CD8-positive, alpha-beta memory T cell (primary cell): ENCODE data around the gene NMNAT3. TPM values are rescaled to one million over a fixed set of nuclear protein-coding genes. Genes with fewer than 3 reads are reported as not detected.

Experiments
- CTCF ChIA-PET: fragments of 350-600 bp; sonication (Branson Sonifier 250); formaldehyde crosslinking; loops from one replicate; lab custom pipeline; 2021; ENCODE audit warnings: antibody characterized with exemption; lab: Charles Lee
- POLR2A ChIA-PET: fragments of 350-600 bp; sonication (Branson Sonifier 250); formaldehyde crosslinking; loops from one replicate; lab custom pipeline; 2021; ENCODE audit warnings: antibody characterized with exemption; lab: Charles Lee
- DNase-seq, 5 donors: peaks; one replicate each; pipeline versions ENCODE4 v3.0.0 to v3.0.0-alpha.2; 2020 to 2022; ENCODE audit warnings: mixed read lengths in 1 of 5
- H3K27ac ChIP-seq: one replicate; pipeline ENCODE4 v1.7.0; 2013; ENCODE audit warnings: low read depth, mild to moderate bottlenecking, low read length, moderate library complexity
- H3K27me3 ChIP-seq: 2 replicates; pipeline ENCODE4 v1.7.0; 2013; ENCODE audit warnings: low read length, mild to moderate bottlenecking; ENCODE audit not compliant: insufficient read depth, poor library complexity, severe bottlenecking
- H3K36me3 ChIP-seq: 2 replicates; pipeline ENCODE4 v1.7.0; 2013; ENCODE audit warnings: mild to moderate bottlenecking, low read length, moderate library complexity; ENCODE audit not compliant: insufficient read depth
- H3K4me1 ChIP-seq: 2 replicates; pipeline ENCODE4 v1.7.0; 2013; ENCODE audit warnings: mild to moderate bottlenecking, low read length, moderate library complexity; ENCODE audit not compliant: insufficient read depth
- H3K4me3 ChIP-seq: 2 replicates; pipeline ENCODE4 v1.7.0; 2013; ENCODE audit warnings: mild to moderate bottlenecking, low read length
- H3K9me3 ChIP-seq: 2 replicates; pipeline ENCODE4 v1.7.0; 2013; ENCODE audit warnings: mild to moderate bottlenecking, low read length
- H3K27ac Mint-ChIP-seq, 8 donors: one replicate each; pipeline ENCODE4 v1.8.0; 2020 to 2021; ENCODE audit warnings: mixed read lengths in 8 of 8, mild to moderate bottlenecking in 6 of 8, inconsistent platforms in 3 of 8, moderate library complexity in 3 of 8
- H3K27me3 Mint-ChIP-seq, 2 donors: one replicate each; pipeline ENCODE4 v1.8.0; 2020 to 2021; ENCODE audit warnings: mixed read lengths in 2 of 2, mild to moderate bottlenecking in 1 of 2, moderate library complexity in 1 of 2
- H3K36me3 Mint-ChIP-seq, 3 donors: one replicate each; pipeline ENCODE4 v1.8.0; 2020 to 2021; ENCODE audit warnings: mixed read lengths in 3 of 3, inconsistent platforms in 1 of 3, mild to moderate bottlenecking in 1 of 3
- H3K4me1 Mint-ChIP-seq, 3 donors: one replicate each; pipeline ENCODE4 v1.8.0; 2020 to 2021; ENCODE audit warnings: mixed read lengths in 3 of 3, inconsistent platforms in 1 of 3, mild to moderate bottlenecking in 1 of 3
- H3K4me3 Mint-ChIP-seq, 7 donors: one replicate each; pipeline ENCODE4 v1.8.0; 2020 to 2021; ENCODE audit warnings: mixed read lengths in 7 of 7, mild to moderate bottlenecking in 6 of 7, moderate library complexity in 4 of 7, inconsistent platforms in 2 of 7
- H3K9me3 Mint-ChIP-seq, 5 donors: one replicate each; pipeline ENCODE4 v1.8.0; 2020 to 2022; ENCODE audit warnings: mixed read lengths in 5 of 5, mild to moderate bottlenecking in 3 of 5, moderate library complexity in 2 of 5, inconsistent platforms in 1 of 5
- polyA plus RNA-seq: library from polyadenylated mRNA; unstranded; fragments of 300-500 nt; fragmentation: Illumina TruSeq; gene quantifications from one replicate; pipeline ENCODE4 v1.2.3, GENCODE V29; 2021
- total RNA-seq, 2 experiments: library from RNA; stranded (reverse); gene quantifications; one replicate each; pipeline ENCODE4 v1.2.3, GENCODE V29; 2021

NMNAT3 gene
- total and polyA plus RNA-seq, 3 experiments from 2014 or later, result 1.9 to 2.6 (median 2.1) TPM

DNA sequence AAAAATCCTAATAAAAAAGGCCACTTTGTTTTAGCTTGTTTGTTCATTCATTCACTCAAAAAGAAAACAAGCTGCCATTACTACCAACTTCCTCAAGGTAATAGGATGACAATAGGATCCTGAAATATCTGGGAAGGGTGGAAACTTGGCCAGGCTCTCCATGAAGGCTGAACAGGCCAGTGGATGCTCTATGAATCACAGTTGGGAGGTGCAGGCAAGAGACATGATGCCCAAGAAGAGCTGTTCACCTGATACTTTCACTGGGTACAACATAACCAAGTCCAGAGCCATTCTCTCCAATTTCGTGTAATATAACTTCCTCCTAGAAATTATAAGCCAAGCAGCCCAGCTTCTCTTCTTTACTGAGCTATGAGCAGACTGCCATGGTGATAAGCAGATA lies 37.3 kb downstream of the NMNAT3 start:
- POLR2A ChIA-PET, result no interaction called here
- H3K9me3 Mint-ChIP-seq, result peaks cover 0 to 4% (median 0%) of the 10 kb centered on the region in 5 donors
- CTCF ChIA-PET, result no interaction called here

DNA sequence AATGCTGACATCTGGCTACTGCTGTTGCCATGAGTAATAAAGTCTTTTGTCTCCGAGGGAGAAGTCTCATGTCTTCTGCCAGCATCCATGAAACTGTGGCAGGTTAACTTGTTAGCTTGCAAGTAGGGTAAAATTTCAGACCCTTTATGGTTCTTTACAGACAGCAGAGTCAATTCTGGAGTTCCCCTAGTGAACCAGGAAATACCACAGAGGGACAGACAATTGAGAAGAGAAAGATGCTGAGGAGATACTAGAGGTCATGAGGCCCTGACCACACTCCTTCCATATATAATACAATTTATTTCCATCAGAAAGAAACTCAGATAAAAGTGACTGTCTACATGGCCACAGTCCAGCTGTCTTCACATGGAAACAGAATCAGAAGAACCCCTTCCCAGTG lies 38.1 kb downstream of the NMNAT3 start:
- ChIA-PET CTCF (no interaction called here), POLR2A (no interaction called here)
- peaks cover 0 to 5% of the 10 kb centered on the region in 2 donors for H3K27me3 Mint-ChIP-seq
- Histone ChIP-seq H3K27me3 (no peaks in the 10 kb centered on the region), H3K36me3 (no peaks in the 10 kb centered on the region), H3K27ac (no peak overlapping the region), H3K4me3 (no peak overlapping the region), H3K9me3 (no peaks in the 10 kb centered on the region), H3K4me1 (no peaks in the 10 kb centered on the region)
- H3K27ac Mint-ChIP-seq, result no peak overlapping the region
- peaks cover 0 to 4% (median 0%) of the 10 kb centered on the region in 5 donors for H3K9me3 Mint-ChIP-seq
- no peak for DNase-seq
- peaks cover 0 to 7% (median 3%) of the 10 kb centered on the region in 3 donors for H3K4me1 Mint-ChIP-seq
- peaks cover 0 to 4% (median 0%) of the 10 kb centered on the region in 3 donors for H3K36me3 Mint-ChIP-seq
- no peak overlapping the region for H3K4me3 Mint-ChIP-seq

More for the DNA sequence above, 37.3 kb downstream of the NMNAT3 start:
- no peak overlapping the region for H3K4me3 ChIP-seq
- no peak overlapping the region for H3K4me3 Mint-ChIP-seq
- no peak for DNase-seq
- H3K4me1 Mint-ChIP-seq, result peaks cover 0 to 7% (median 3%) of the 10 kb centered on the region in 3 donors
- H3K9me3 ChIP-seq, result no peaks in the 10 kb centered on the region
- no peak overlapping the region for H3K27ac Mint-ChIP-seq
- H3K27me3 Mint-ChIP-seq, result peaks cover 0 to 5% of the 10 kb centered on the region in 2 donors
- H3K4me1 ChIP-seq, result no peaks in the 10 kb centered on the region
- H3K27ac ChIP-seq, result no peak overlapping the region
- no peaks in the 10 kb centered on the region for H3K27me3 ChIP-seq
- H3K36me3 Mint-ChIP-seq, result peaks cover 0 to 4% (median 0%) of the 10 kb centered on the region in 3 donors
- H3K36me3 ChIP-seq, result no peaks in the 10 kb centered on the region

DNA sequence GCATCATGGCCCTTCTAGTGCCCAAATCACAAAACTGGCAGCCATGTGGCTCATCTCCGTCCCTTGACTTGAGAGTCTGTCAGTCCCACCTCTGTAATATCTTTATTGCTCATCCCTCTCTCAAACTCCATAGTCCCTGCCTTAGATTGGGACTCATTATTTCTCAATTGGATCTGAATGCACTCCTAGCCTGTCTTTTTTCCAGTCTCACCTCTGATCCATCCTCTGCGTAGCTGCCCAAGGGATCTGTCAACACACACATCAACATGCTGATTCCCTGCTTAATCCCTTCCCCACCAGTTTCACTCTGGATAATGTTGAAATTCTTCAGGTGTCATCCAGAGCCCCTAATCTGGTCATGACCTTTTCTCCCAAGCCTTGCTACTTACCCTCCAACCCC lies 39.3 kb downstream of the NMNAT3 start:
- Mint-ChIP-seq H3K27me3 (peaks cover 0 to 5% of the 10 kb centered on the region in 2 donors), H3K9me3 (no peaks in the 10 kb centered on the region), H3K27ac (no peak overlapping the region), H3K4me3 (no peak overlapping the region), H3K4me1 (peaks cover 0 to 7% (median 3%) of the 10 kb centered on the region in 3 donors), H3K36me3 (peaks cover 0 to 2% (median 0%) of the 10 kb centered on the region in 3 donors)
- no peak for DNase-seq
- Histone ChIP-seq H3K27ac (no peak overlapping the region), H3K27me3 (no peaks in the 10 kb centered on the region), H3K4me1 (no peaks in the 10 kb centered on the region), H3K4me3 (no peak overlapping the region), H3K36me3 (no peaks in the 10 kb centered on the region), H3K9me3 (no peaks in the 10 kb centered on the region)
- ChIA-PET POLR2A (no interaction called here), CTCF (no interaction called here)

DNA sequence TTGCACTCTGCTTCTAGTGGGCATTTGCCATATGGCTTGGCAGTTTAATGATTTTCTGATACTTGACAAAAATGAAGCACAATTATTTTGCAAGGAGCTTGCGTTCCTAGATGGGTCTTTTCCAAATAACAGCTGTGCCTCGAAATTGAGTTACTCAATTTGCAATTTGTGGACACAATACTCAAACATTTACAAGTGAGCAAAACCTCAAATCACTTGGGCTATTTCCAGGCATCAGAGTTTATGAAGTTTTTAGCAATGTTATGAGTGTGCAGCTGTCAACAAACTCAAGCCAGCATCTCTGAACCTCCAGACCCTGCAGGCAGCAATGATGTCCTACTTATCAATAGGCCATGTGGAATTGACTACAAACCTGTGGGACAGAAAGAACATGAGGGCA lies 41.3 kb downstream of the NMNAT3 start:
- Mint-ChIP-seq H3K27me3 (peaks cover 0 to 6% of the 10 kb centered on the region in 2 donors), H3K36me3 (peaks cover 0 to 2% (median 0%) of the 10 kb centered on the region in 3 donors), H3K4me3 (no peak overlapping the region), H3K4me1 (no peaks in the 10 kb centered on the region), H3K9me3 (no peaks in the 10 kb centered on the region), H3K27ac (no peak overlapping the region)
- no peak for DNase-seq
- H3K9me3 ChIP-seq, result no peaks in the 10 kb centered on the region
- H3K36me3 ChIP-seq, result no peaks in the 10 kb centered on the region
- ChIA-PET CTCF (no interaction called here), POLR2A (no interaction called here)
- no peaks in the 10 kb centered on the region for H3K27me3 ChIP-seq
- H3K27ac ChIP-seq, result no peak overlapping the region
- no peak overlapping the region for H3K4me3 ChIP-seq
- no peaks in the 10 kb centered on the region for H3K4me1 ChIP-seq

DNA sequence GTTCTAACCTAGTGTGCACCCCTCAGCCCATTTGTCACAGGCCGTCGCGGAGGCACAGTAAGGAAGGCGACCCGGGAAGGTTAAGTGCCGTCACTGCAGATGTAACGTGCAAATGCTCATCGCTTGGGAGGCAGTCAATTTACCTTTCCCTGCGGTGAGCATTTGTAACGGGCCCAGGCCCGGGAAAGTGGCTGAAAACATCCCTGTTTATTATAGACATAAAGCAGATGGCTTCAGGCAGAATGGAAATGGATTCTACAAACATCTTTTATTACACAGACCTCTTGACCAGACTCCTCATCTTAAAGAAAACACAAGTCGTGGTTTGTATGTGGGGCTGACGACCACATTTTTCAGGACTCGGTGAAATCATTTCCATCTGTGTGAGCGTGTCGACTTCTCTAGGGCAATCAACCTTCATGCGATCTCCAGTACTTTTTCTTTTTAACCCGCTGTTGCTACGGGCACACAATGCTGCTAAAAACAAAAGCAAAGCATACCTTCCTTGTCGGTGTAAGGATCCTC lies 43.6 kb downstream of the NMNAT3 start:
- H3K27ac Mint-ChIP-seq, result no peak overlapping the region
- Histone ChIP-seq H3K27me3 (no peaks in the 10 kb centered on the region), H3K9me3 (no peaks in the 10 kb centered on the region), H3K36me3 (no peaks in the 10 kb centered on the region), H3K4me3 (no peak overlapping the region), H3K4me1 (no peaks in the 10 kb centered on the region), H3K27ac (no peak overlapping the region)
- DNase-seq, result no peak
- CTCF ChIA-PET, result no interaction called here
- H3K27me3 Mint-ChIP-seq, result peaks cover 0 to 6% of the 10 kb centered on the region in 2 donors
- H3K36me3 Mint-ChIP-seq, result peaks cover 0 to 2% (median 0%) of the 10 kb centered on the region in 3 donors
- no peaks in the 10 kb centered on the region for H3K9me3 Mint-ChIP-seq
- H3K4me1 Mint-ChIP-seq, result no peaks in the 10 kb centered on the region
- no peak overlapping the region for H3K4me3 Mint-ChIP-seq
- POLR2A ChIA-PET, result no interaction called here

DNA sequence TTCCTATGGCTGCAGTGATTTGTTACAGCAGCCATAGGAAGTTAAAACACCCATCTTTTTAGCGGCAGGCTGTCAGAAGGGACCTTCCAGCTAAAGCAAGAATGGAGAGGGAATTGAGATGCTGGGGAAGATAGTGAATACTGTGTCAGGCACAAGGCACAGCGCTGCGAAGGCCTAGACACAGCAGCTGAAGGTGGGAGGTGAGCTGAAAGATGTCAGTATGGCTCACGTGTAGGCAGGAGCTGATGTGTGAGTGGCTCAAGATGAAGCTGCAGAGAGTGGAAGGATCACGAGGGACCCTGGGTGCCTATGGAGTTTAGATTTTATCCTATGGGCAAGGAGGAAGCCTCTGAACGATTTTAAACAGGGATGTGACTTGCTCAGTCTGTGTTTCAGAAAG lies 44.3 kb downstream of the NMNAT3 start:
- ChIA-PET CTCF (no interaction called here), POLR2A (no interaction called here)
- no peaks in the 10 kb centered on the region for H3K36me3 ChIP-seq
- H3K27me3 ChIP-seq, result no peaks in the 10 kb centered on the region
- Mint-ChIP-seq H3K36me3 (no peaks in the 10 kb centered on the region), H3K9me3 (no peaks in the 10 kb centered on the region), H3K27me3 (peaks cover 0 to 5% of the 10 kb centered on the region in 2 donors), H3K27ac (no peak overlapping the region), H3K4me1 (no peaks in the 10 kb centered on the region), H3K4me3 (no peak overlapping the region)
- no peak overlapping the region for H3K27ac ChIP-seq
- H3K4me1 ChIP-seq, result no peaks in the 10 kb centered on the region
- no peak for DNase-seq
- H3K9me3 ChIP-seq, result no peaks in the 10 kb centered on the region
- H3K4me3 ChIP-seq, result no peak overlapping the region

DNA sequence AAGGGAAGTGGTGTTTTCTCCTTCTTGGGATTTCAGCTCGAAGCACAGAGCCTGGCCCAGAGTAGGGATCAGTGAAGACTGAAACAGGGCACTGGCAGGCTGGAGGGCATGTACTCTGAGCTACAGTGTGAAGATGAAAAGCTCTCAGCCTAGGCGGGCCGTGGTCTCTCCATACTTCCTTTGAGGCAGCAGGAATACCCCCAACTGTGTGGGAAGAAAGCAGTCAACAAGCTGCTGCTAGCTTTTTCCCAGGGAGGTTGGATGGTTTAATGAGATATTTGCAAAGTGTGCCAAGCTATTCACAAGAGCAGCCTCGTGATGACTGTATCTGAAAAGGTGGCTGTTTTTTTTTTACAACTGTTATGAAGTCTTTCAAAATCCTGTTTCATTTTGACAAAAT lies 47.2 kb downstream of the NMNAT3 start:
- H3K27ac ChIP-seq, result no peak overlapping the region
- no peak for DNase-seq
- no peak overlapping the region for H3K4me3 ChIP-seq
- H3K36me3 ChIP-seq, result no peaks in the 10 kb centered on the region
- Mint-ChIP-seq H3K27me3 (peaks cover 0 to 2% of the 10 kb centered on the region in 2 donors), H3K4me3 (no peak overlapping the region), H3K4me1 (no peaks in the 10 kb centered on the region), H3K36me3 (no peaks in the 10 kb centered on the region), H3K27ac (no peak overlapping the region), H3K9me3 (no peaks in the 10 kb centered on the region)
- no peaks in the 10 kb centered on the region for H3K4me1 ChIP-seq
- H3K9me3 ChIP-seq, result no peaks in the 10 kb centered on the region
- CTCF ChIA-PET, result no interaction called here
- POLR2A ChIA-PET, result no interaction called here
- no peaks in the 10 kb centered on the region for H3K27me3 ChIP-seq

DNA sequence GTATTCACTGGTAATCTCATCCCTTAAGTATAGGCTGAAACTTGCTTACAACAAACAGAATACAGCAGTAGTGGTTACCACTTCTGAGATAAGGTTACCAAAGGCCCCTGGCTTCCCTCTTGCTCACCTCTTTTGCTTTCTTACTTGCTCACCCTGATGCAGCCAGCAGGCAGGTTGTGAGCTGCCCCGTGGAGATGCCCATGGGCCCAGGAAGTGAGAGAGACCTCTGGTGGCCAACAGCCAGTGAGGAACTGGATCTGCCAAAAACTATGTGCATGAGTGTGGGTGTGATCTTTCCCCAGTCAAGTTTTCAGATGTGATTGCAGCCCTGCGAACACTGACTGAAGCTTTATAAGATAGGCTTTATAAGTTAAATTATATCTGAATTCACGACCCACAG lies 48.7 kb downstream of the NMNAT3 start:
- no peak overlapping the region for H3K27ac Mint-ChIP-seq
- CTCF ChIA-PET, result no interaction called here

More for the DNA sequence above, 48.7 kb downstream of the NMNAT3 start:
- Mint-ChIP-seq H3K4me1 (no peaks in the 10 kb centered on the region), H3K36me3 (no peaks in the 10 kb centered on the region), H3K27me3 (peaks cover 0 to 2% of the 10 kb centered on the region in 2 donors), H3K4me3 (no peak overlapping the region), H3K9me3 (no peaks in the 10 kb centered on the region)
- H3K27me3 ChIP-seq, result no peaks in the 10 kb centered on the region
- H3K27ac ChIP-seq, result no peak overlapping the region
- H3K4me3 ChIP-seq, result no peak overlapping the region
- no peaks in the 10 kb centered on the region for H3K36me3 ChIP-seq
- H3K9me3 ChIP-seq, result no peaks in the 10 kb centered on the region
- DNase-seq, result no peak
- POLR2A ChIA-PET, result no interaction called here
- no peaks in the 10 kb centered on the region for H3K4me1 ChIP-seq
